ENCODE measurements around the gene LRRC58.
"Not testable (repeated sequence)": the region's sequence is repeated elsewhere in the genome, so short reads cannot be mapped to it uniquely, and the experiment has no call there.

LRRC58 gene

DNA sequence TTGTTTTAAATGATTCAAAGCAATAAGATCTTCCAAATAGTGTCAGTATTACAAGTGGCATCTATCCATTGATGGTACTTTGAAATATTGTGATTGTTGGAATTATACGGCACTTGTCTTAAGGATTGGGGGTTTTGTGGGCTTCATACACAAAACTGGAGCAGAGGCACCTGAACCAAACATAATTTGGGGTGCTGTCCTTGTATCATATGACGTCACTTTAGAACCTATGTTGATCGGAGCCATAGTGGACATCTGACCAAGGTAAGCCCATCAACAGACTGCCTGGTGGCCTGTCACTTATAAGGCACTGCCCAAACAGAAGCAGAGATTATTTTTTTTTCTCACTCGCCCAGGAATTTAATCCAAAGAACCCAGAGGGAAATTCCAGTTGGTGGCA lies 2.9 kb upstream of the LRRC58 start:
- Mint-ChIP-seq H3K36me3 (peaks cover 3% of the 10 kb centered on the region), H3K4me1 (peaks cover 20% of the 10 kb centered on the region), H3K27me3 (peaks cover 3% of the 10 kb centered on the region), H3K27ac (no peak overlapping the region), H3K4me3 (no peak overlapping the region), H3K9me3 (no peaks in the 10 kb centered on the region)

DNA sequence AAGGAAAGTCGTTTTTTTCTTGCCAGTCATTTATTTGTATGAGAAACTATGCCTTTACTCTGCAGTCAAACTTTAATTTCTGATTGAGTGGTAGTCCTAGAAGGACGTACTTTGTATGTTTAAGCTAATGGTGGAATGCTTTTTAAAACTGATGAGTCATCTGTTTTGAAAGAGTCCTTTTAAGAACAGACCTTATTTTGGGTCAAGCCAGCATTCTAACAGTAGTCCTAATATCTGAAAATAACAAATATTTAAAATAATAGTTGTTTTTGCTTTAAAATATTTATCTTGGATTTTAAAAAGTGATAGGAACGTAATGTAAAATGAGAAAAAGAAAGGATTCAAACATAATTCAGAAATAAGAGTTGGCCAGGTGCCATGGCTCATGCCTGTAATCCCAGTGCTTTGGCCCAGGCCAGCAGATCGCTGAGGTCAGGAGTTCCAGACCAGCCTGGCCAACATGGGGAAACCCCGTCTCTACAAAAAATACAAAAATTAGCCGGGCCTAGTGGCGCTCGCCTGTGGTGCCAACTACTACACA lies 1.3 kb upstream of the LRRC58 start:
- H3K36me3 Mint-ChIP-seq = peaks cover 11% of the 10 kb centered on the region
- H3K4me1 Mint-ChIP-seq = peaks cover 35% of the 10 kb centered on the region
- H3K9me3 Mint-ChIP-seq = no peaks in the 10 kb centered on the region
- H3K27me3 Mint-ChIP-seq = peaks cover 3% of the 10 kb centered on the region
- no peak overlapping the region for H3K27ac Mint-ChIP-seq
- H3K4me3 Mint-ChIP-seq = peak overlapping the region; percentile 91

DNA sequence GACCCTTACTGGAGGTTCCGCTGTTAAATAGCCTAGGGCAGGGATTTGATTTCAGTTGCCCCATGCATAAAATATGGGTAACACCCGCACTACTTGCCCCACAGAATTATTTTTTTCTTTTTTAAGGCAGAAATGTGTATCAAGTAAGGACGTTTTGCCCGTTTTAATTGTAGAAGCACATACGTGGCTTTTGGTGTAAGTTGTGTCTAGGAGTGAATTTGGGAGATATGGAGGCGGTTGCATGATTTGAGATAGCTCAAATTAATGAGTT lies 636 bp upstream of the LRRC58 start:
- peak overlapping the region; percentile 91 for H3K4me3 Mint-ChIP-seq
- H3K36me3 Mint-ChIP-seq = peaks cover 13% of the 10 kb centered on the region
- no peaks in the 10 kb centered on the region for H3K9me3 Mint-ChIP-seq
- peaks cover 42% of the 10 kb centered on the region for H3K4me1 Mint-ChIP-seq
- H3K27ac Mint-ChIP-seq = peak overlapping the region; percentile 91
- no peaks in the 10 kb centered on the region for H3K27me3 Mint-ChIP-seq

DNA sequence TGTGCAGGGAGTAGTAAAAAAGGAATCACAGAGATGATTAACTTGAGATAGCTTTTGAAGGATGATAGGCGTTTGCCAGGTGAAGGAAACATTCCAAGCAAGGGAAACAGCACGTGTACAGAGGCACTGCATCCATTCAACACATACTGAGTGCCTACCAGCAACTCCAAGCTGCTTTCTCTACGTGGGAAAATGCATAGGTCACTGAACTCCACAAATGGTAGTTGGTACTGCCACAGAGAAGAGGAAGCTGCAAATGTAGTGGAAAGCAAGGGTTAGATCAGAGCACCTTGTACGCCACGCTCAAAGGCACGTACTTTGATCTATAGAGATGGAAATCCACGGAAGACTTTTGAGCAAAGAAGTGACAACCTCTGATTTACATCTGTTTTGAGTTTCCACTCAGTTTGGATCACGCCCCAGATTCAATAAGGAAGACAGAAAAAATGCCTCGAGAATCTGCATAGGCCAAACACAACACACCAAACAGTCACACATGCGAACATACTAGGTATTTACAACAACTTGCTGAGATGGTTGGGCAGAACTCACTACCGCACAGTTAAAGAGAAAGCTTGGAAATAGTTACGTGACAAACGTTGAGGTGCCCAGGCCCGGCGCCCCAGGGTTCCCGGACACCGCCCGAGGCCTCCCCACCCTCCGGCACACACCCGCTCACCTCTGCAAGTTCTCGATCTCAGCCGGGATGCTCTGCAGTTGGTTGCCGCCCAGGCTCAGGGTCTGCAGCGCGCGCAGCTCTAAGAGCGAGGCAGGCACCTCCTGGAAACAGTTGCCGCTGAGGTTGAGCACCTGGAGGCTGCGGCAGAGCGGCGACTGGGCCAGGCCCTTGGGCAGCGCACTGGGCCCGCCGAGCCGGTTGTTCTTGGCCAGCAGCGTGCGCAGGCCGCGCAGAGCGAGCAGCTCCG lies 826 bp downstream of the LRRC58 start:
- Mint-ChIP-seq H3K4me1 (peaks cover 57% of the 10 kb centered on the region), H3K27me3 (no peaks in the 10 kb centered on the region), H3K9me3 (no peaks in the 10 kb centered on the region), H3K4me3 (peak overlapping the region; percentile 94), H3K36me3 (peaks cover 13% of the 10 kb centered on the region), H3K27ac (peak overlapping the region; percentile 92)

DNA sequence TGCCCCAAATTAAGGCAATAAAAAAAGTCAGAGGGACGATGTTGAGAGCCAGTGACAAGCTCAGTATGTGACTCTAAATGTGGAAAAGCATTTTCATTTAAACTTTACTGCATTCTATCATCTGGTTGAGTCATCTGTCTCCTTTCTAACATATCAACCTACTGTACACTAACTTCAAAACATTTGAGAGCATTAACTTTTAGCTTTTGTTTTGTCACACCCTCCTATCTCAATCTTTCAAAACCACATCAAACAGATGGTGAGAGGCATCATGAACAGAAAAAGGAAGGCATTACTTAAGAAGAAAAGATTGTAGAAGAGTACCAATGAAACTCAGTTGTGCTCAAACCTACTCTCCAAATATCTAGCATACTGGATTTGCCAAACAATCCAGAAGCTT lies 4.8 kb downstream of the LRRC58 start:
- Mint-ChIP-seq H3K9me3 (no peaks in the 10 kb centered on the region), H3K4me1 (peaks cover 68% of the 10 kb centered on the region), H3K36me3 (peaks cover 25% of the 10 kb centered on the region), H3K27ac (peak overlapping the region; percentile 14), H3K4me3 (peak overlapping the region; percentile 11), H3K27me3 (no peaks in the 10 kb centered on the region)

DNA sequence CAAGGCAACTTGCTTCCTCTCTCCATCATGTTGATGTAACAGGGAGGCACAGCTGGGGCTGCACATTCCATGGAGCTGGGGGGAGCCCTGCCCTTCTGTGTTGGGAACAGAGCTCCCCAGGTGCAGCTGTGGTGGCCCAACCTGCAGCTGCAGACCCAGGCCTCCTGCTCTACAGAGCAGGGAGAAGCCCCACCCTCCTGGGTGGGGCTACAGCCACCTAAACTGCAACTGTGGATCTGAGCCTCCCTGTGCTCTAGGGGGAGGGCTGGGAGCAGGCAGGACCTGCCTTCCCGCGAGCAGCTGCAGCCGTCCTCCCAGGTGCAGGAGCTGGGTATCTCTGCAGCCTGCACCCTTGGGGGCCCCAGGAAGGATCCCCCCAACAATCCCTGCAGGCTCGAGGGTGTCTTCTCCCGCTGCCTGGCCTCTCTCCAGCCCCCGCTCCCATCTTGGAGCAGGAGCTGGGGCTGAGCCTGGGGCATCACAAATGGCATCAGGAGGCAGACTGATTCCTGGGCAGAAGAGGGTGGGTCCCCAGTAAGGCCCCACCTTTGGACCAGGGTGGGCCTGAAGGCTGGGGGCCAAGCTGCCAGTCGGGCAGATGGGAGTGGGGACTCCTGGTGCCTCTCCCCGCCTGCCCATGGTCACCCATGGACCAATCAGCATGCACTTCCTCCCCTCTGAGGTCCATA lies 7.4 kb downstream of the LRRC58 start:
- Mint-ChIP-seq H3K9me3 (no peaks in the 10 kb centered on the region), H3K36me3 (peaks cover 32% of the 10 kb centered on the region), H3K4me1 (peaks cover 75% of the 10 kb centered on the region), H3K4me3 (no peak overlapping the region), H3K27me3 (no peaks in the 10 kb centered on the region), H3K27ac (no peak overlapping the region)

DNA sequence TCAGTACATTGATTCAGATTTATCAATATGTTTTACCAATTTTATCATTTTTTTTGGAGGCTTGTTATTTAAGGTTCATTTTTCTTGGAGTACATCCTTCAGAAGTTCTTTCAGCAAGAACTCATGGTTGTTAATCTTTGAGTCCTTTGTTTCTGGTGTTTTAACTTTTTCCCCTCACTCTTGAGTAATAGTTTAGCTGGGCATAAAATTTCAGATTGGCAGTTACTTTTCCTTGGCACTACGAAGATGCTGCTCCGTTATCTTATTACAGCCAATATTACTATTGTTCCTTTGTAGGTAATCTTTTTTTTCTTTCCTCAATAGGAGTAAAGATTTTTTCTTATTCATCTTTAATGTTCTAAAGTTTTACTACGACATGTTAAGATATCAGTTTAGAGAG lies 9.8 kb downstream of the LRRC58 start:
- no peak overlapping the region for H3K4me3 Mint-ChIP-seq
- H3K36me3 Mint-ChIP-seq = peaks cover 28% of the 10 kb centered on the region
- no peaks in the 10 kb centered on the region for H3K27me3 Mint-ChIP-seq
- H3K9me3 Mint-ChIP-seq = no peaks in the 10 kb centered on the region
- H3K4me1 Mint-ChIP-seq = peaks cover 60% of the 10 kb centered on the region
- H3K27ac Mint-ChIP-seq = peak overlapping the region; percentile 46

DNA sequence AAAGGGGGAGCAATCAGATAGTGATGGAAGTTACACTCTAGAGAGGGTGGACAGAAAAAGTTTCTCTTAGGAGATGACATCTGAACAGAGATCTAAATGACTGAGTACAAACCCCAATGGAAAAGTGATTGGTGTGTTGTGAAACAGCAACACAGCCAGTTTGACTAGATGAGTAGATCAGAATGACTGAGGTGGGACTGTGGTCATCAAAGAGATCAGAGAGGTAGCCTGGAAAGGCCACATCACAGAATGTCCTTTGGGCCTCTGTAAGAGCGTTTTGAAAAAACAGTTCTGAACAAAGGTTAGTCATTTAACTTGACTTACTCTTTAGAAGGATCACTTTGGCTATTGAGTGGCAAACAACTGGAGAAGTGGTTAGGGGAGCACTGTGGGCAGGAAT lies 10.6 kb downstream of the LRRC58 start:
- Mint-ChIP-seq H3K9me3 (no peaks in the 10 kb centered on the region), H3K36me3 (peaks cover 33% of the 10 kb centered on the region), H3K4me1 (peaks cover 51% of the 10 kb centered on the region), H3K4me3 (no peak overlapping the region), H3K27ac (no peak overlapping the region), H3K27me3 (no peaks in the 10 kb centered on the region)

DNA sequence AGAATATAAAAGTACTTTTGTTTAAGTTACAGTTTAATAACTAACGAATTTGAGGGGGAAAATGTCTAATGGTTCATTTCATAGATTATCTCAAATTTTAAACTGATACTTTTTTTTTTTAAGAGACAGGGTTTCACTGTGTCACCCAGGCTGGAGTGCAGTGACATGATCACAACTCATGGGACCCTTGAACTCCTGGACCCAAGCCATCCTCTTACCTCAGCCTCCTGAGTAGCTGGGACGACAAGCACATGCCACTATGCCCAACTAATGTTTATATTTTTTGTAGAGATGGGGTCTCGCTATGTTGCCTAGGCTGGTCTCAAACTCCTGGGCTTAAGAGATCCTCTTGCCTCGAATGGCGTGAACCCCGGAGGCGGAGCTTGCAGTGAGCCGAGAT lies 16.5 kb downstream of the LRRC58 start:
- Mint-ChIP-seq H3K9me3 (no peaks in the 10 kb centered on the region), H3K27ac (no peak overlapping the region), H3K4me1 (peaks cover 15% of the 10 kb centered on the region), H3K27me3 (no peaks in the 10 kb centered on the region), H3K36me3 (peaks cover 25% of the 10 kb centered on the region), H3K4me3 (no peak overlapping the region)

DNA sequence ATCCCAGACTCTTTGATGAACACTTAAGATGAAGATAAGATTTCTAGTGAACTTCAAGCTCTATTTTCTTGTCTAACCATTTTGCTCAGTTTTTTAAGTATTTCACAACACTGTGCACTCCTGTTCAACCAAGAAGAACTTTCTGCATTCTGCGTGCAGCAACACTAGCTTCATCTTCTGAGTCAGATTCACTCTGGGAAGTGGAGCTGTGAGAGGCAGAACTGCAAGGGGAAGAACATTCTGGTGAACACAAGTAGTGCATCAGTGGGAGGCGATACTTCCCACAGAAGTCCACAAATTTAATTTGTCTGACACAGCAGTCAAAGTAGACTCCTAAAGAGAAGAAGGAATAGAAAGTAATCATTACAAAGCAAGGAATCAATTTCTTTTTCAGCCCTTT lies 18.1 kb downstream of the LRRC58 start:
- Mint-ChIP-seq H3K27me3 (no peaks in the 10 kb centered on the region), H3K27ac (no peak overlapping the region)

DNA sequence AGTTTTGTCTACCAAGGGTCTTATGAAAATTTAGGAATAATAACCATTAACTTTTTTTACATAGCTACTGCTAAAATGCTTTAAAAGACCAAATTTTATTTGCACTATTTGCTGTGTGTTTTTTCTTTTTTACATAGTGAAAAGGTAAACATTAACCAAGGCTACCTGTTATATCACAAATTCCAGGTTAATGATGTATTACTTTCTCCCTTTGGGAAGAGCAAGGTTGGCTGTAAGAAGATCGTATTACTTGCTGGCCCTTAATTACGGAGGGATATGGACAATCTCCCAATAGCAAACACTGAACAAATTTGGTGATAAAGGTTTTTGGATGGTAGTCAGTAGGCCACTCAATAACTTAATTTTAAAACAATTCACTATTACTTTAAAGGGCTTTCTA lies 22.4 kb downstream of the LRRC58 start:
- no peaks in the 10 kb centered on the region for H3K27me3 Mint-ChIP-seq
- no peak overlapping the region for H3K27ac Mint-ChIP-seq
- H3K9me3 Mint-ChIP-seq = peaks cover 4% of the 10 kb centered on the region
- peaks cover 26% of the 10 kb centered on the region for H3K36me3 Mint-ChIP-seq
- no peak overlapping the region for H3K4me3 Mint-ChIP-seq
- H3K4me1 Mint-ChIP-seq = peaks cover 15% of the 10 kb centered on the region

More for the DNA sequence above, 18.1 kb downstream of the LRRC58 start:
- no peaks in the 10 kb centered on the region for H3K9me3 Mint-ChIP-seq
- no peak overlapping the region for H3K4me3 Mint-ChIP-seq
- H3K36me3 Mint-ChIP-seq = peaks cover 28% of the 10 kb centered on the region
- peaks cover 3% of the 10 kb centered on the region for H3K4me1 Mint-ChIP-seq

DNA sequence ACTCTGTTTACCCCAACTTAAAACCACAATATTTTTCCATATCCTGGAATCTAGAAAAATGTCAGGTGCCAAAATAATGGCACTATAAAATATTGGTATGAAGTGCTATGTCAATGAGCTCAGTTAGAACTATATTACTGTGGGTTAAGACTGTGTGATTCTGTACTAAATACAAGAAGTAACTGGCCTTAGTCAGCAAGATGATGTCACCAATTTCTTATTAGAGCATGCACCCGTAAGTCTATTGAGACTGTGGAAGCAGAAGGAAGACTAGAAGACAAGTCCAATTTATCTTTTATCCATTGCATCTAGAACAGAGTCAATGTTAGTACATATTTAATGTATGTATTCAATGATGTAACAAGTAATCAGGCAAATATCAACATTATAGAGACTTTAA lies 25.0 kb downstream of the LRRC58 start:
- H3K27me3 Mint-ChIP-seq = no peaks in the 10 kb centered on the region
- H3K27ac Mint-ChIP-seq = peak overlapping the region; percentile 79
- H3K36me3 Mint-ChIP-seq = peaks cover 28% of the 10 kb centered on the region
- peaks cover 15% of the 10 kb centered on the region for H3K4me1 Mint-ChIP-seq
- H3K9me3 Mint-ChIP-seq = peaks cover 4% of the 10 kb centered on the region
- H3K4me3 Mint-ChIP-seq = no peak overlapping the region

DNA sequence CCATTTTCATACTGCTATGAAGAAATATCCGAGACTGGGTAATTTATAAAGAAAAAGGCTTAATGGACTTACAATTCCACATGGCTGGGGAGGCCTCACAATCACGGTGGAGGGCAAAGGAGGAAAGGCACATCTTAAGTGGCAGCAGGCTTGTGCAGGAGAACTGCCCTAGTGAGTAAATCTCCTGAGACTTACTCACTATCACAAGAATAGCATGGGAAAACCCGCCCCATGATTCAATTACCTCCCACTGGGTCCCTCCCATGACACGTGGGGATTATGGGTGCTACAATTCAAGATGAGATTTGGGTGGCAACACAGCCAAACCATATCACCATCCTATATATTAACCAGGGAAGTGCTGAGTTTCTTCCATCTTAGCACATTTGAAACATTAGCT lies 25.4 kb downstream of the LRRC58 start:
- H3K27ac Mint-ChIP-seq = peak overlapping the region; percentile 79
- peaks cover 27% of the 10 kb centered on the region for H3K36me3 Mint-ChIP-seq
- H3K9me3 Mint-ChIP-seq, H3K27me3 Mint-ChIP-seq, H3K4me3 Mint-ChIP-seq: not testable (repeated sequence)
- peaks cover 15% of the 10 kb centered on the region for H3K4me1 Mint-ChIP-seq

DNA sequence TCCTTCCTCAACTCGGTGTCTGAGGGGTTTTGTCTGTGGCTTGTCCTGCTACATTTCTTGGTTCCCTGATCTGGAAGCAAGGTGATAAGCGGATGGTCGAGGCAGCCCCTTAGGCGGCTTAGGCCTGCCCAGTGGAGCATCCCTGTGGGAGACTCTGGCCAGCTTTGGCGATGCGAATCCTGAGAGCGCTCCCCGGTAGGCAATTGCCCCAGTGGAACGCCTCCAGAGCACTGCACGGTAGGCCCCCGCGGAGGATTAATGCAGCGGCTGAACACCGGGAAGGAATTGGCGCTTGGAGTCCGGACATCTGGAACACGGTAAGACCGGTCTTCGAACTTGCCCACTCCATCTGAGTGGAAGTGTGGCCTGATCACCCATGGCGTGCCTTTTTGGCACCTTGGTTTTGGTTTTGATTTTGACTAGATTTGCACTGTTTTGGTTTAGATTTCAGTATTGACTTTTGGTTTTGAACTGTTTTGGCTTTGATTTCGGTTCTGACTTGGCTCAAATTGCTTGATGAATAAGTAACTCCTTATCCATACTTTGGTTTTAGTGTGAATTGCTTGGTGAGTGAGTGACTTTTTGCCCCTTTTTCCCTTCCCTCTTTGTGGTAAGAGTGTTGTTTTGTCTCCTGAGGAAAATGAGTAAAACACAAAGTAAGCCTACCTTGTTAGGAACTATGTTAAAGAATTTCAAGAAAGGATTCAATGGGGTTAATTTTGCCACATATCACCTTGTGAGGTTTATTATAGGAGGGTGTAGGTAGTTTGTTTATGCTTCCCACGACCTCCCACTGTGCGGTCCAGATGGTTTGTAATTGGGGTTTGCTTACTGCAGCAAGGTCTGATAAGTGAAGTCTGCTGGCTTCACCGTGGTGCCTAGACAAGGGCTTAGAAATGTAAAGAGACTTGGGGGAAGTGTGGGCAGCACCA lies 37.0 kb downstream of the LRRC58 start:
- Mint-ChIP-seq H3K4me1 (no peaks in the 10 kb centered on the region), H3K27me3 (no peaks in the 10 kb centered on the region), H3K27ac (no peak overlapping the region), H3K9me3 (peaks cover 12% of the 10 kb centered on the region), H3K36me3 (peaks cover 19% of the 10 kb centered on the region), H3K4me3 (no peak overlapping the region)
